Mesenteric fat pad (tissue), 1 donor: Measurements from ENCODE around the gene CTRL. TPM values are rescaled to one million over a fixed set of nuclear protein-coding genes. Genes with fewer than 3 reads are reported as not detected.

Experiments
- DNase-seq: peaks from one replicate; pipeline ENCODE4 v3.0.0-alpha.2; 2020; ENCODE audit warnings: low spot score
- total RNA-seq: library from RNA; stranded (reverse); fragmentation: NEBNext Ultra II Directional; extraction: Animal tissue kit (Norgen Biotek cat#: 25700); gene quantifications from one replicate; pipeline ENCODE4 v1.2.1, GENCODE V29; 2021
- donor health status: DM: yes; HTN: yes; CAD: no.

Gene CTRL
- total RNA-seq, 1 donor from 2014 or later, result 1.3 TPM

DNA sequence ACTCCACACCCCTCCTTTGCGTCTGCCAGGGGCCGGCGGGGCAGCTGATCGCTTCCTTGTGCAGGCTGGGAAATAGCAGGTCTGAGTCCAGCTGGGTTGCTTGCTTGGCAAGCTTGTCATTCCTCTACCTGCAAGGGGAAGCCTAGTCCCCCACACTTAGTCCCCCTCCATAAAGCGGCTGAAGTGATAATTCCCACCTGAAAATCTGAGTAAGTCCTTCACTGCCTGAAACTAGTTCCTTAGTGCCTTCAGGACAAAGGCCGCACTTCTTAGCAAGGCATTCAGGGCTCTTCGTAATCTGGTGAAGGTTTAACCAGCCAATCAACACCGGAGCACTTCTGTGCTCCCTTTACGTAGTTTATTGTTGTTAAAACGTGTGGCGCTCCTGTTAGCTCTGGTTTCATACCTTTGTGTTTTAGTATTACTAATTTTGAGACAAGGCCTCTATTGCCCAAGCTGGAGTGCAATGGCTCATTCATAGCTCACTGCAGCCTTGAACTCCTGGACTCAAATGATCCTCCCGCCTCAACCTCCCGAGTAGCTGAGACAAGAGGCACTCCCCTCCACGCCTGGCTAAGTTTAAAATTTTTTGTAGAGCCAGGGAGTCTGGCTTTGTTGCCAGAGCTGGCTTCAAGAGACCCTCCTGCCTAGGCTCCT lies 37.8 kb downstream of the CTRL start:
- no peak for DNase-seq

DNA sequence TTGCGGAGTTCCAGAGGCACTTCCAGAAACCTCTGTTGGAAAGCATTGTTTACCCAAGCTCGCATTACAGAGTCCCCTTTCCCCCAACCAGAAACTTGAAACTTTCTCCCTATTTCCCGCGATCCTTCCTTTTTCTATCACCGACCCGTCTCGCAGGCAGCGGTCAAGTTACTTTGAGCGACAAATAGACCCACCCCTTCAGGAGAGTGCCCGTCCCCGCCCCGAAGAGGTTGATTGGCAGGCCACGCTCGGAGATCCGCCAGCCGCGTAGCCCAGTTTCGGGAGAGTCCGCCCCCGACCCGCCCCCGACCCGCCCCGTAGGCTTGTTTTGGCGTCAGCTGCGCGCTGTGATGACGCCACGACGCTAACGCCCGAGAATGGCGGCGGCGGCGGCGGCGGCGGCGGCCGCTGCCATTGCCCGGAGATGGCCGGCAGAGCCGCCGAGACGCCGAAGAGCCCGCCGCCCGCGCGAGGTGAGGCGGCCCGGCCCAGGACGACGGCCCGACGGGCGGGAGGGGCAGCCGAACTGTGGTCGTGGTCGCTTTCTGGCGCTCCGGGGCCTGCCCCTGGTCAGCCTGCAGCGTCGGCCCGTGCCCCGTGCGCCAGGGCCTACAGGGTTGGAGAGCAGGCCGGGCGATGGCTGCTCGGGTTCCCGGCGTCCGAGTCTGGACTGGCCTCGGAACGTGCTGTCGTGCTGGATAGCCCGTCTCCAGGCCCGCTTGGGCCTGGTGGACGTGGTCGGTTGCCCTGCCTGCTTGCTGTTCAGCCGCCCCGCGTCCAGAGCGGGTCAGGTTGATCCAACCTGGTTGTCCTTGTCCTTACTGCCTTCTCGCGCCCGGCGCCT lies 38.5 kb downstream of the CTRL start, which contains the start of gene PSKH1:
PSKH1 (plus strand) TSS at position 356 of the 844 bp plus-strand sequence. CDS start 15,496 bp downstream, outside the sequence.
- DNase-seq, result peak; percentile 98

DNA sequence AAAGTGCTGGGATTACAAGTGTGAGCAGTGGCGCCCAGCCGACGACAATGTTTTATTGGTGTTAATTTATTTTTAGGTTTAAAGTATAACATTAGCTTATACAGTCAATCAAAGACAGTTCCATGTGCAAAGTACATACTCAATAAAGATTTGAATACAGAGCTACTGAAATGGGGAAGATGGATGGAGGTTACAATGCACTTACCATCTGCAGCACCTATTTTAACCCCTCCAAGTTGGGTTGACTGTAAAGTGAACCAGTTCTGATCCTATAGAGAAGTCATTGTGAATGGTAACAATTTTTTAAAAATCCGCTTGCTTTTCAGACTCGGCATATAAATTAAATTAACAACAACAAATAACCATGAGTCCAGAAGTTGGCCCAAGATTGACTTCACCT lies 39.3 kb downstream of the CTRL start:
- DNase-seq, result no peak

DNA sequence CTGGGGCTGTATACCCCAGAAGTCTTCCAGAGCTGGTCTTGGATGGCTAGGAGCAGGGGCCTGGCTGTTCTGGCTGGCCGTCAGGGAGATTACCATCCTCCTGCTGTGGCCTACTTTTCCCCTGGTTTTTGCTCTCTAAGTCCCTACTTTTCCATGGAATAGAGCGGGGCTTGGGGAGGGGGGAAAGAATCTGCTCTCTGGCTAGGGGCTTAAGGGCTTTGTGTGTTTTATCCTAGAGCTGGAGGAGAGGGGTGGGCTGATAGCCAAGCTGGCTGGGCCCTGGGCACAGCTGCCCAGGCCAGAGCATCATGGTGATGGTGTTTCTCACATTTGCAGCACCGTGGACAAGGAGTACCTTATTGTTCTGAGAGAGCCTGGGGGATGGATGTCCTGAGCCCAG lies 43.3 kb downstream of the CTRL start:
- no peak for DNase-seq

DNA sequence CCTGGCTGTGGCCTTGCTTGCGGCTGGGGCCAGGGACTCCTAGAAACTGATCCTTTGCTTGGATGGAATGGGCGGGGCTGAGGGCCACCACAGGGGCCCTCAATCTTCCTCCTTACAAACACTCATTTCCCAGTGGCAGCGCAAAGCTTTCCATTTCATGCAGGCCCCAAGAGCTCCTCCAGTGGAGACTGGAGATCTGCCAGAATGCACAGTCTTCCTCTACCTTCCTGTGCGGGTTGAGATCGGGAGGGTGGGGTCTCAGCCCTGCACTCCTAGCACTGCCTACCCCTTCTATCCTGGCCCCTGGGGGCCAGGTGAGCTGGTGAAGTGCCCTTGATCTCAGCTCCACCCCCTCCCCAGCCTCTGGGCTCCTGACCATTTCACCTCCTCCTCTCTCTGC lies 45.3 kb downstream of the CTRL start:
- DNase-seq, result no peak

DNA sequence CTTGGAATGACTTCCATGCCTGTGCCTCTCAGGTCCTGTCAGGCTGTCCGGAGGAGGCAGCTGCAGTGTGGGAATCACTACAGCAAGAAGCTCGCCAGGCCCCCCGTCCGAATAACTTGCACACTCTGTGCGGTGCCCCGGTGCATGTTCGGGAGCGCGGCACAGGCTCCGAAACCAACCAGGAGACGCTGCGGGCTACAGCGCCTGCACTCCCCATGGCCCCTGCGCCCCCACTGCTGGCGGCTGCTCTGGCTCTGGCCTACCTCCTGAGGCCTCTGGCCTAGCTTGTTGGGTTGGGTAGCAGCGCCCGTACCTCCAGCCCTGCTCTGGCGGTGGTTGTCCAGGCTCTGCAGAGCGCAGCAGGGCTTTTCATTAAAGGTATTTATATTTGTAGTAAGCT lies 45.7 kb downstream of the CTRL start:
- DNase-seq, result no peak

DNA sequence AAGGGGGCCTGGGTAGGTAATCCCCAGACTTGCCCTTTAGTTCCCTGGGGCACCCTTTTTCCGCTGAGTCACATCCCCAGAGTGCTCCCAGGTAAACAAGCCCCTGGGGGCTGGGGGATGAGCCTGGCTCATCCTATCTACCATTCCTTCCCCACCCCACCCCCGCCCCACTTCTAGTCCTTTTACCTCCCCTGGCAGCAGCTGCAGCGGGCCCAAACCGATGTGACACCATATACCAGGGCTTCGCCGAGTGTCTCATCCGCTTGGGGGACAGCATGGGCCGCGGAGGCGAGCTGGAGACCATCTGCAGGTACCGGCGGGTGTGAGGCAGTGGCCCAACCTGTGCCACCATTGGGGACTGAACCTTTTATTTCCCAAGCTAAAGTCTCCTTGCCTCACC lies 46.1 kb downstream of the CTRL start:
- DNase-seq, result no peak

DNA sequence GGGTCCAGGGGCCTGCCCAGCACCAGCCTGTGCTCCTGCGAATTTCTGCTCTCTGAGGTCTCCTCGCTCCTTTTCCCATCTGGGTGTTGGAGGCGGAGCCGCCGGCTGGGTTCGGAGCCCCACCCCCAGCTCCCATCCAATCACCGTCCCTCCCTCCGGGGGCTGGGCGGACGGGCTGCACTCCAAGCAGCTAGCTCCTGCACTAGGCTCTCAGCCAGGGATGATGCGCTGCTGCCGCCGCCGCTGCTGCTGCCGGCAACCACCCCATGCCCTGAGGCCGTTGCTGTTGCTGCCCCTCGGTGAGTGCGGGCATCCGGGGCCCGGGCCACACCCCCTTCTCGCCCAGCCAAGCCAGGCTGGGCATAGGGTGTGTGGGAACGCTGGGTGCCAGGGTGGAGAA lies 47.0 kb downstream of the CTRL start, which contains the start of gene NRN1L:
NRN1L (plus strand) TSS at position 202 of the 400 bp plus-strand sequence; CDS start at position 221, 19 bp downstream.
- peak; percentile 93 for DNase-seq

DNA sequence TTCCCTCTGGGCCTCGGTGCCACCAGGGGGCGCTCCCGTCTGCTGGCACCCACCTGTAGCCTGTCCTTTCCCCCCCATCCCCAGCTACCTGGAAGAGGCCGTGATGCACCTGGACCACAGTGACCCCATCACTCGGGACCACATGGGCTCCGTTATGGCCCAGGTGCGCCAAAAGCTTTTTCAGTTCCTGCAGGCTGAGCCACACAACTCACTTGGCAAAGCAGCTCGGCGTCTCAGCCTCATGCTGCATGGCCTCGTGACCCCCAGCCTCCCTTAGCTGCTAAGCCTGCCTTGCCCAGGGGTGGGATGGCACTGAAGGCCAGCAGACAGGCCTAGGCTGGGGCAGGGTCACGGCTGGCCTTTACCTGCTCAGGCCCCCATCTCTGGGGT lies 47.8 kb downstream of the CTRL start:
- no peak for DNase-seq

DNA sequence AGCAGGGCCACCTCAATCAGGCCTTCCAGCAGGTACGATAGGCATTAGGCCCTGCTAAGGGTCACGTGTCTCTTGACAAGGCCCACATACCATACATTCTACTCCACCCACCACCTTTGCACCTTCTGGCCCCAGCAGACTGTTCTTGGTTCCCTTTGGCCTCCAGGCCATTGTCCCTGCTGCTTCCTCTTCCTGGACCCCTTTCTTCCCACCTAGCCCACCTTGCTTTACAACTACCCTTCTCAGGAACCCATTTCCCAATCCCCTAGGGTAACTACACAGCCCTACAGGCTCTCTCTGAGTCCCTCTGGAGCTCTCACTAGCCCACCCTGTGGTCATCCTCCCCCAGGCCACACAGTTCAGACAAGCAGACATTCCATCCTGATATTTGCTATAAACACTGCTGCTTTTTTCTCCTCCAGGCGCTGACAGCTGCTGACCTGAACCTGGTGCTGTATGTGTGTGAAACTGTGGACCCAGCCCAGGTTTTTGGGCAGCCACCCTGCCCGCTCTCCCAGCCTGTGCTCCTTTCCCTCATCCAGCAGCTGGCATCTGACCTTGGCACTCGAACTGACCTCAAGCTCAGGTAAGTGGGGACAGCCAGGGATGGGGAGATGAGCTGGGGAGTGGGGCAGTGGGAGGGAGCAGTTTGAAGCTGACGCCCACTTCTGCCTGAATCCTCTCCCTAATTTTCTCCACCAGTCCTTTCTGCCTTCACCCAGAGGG lies 48.4 kb downstream of the CTRL start:
- DNase-seq, result no peak

DNA sequence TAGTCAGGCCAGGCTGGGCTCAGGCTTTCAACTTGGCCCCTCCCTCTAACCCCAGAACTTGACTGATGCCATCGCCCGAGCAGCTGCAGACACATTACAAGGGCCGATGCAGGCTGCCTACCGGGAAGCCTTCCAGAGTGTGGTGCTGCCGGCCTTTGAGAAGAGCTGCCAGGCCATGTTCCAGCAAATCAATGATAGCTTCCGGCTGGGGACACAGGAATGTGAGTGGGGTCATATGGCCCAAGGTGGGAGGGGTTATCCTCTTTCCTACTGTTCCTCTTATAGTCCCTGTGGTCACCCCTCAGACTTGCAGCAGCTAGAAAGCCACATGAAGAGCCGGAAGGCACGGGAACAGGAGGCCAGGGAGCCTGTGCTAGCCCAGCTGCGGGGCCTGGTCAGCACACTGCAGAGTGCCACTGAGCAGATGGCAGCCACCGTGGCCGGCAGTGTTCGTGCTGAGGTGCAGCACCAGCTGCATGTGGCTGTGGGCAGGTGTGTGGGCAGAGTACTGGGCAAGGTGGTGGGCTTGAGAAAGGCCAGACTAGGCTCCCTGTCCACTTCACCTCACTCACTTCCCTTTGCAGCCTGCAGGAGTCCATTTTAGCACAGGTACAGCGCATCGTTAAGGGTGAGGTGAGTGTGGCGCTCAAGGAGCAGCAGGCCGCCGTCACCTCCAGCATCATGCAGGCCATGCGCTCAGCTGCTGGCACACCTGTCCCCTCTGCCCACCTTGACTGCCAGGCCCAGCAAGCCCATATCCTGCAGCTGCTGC lies 49.1 kb downstream of the CTRL start:
- no peak for DNase-seq

DNA sequence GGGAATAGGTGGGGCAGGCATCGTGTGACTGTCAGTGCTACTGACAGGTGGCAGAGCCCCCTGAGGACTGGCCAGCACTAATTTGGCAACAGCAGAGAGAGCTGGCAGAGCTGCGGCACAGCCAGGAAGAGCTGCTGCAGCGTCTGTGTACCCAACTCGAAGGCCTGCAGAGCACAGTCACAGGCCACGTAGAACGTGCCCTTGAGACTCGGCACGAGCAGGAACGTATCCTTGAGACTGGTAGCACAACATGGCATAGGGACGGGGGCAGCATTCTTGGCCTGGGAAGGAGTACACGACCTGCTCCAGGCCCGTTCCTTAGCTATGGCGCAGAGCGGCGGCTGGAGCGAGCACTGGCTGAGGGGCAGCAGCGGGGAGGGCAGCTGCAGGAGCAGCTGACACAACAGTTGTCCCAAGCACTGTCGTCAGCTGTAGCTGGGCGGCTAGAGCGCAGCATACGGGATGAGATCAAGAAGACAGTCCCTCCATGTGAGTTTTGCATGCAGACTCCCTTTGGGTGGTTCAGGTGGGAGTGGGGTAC lies 50.0 kb downstream of the CTRL start:
- no peak for DNase-seq

DNA sequence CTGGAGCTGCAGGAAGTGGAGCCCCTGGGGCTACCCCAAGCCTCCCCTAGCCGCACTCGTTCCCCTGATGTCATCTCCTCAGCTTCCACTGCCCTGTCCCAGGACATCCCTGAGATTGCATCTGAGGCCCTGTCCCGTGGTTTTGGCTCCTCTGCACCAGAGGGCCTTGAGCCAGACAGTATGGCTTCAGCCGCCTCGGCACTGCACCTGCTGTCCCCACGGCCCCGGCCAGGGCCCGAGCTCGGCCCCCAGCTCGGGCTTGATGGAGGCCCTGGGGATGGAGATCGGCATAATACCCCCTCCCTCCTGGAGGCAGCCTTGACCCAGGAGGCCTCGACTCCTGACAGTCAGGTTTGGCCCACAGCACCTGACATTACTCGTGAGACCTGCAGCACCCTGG lies 51.1 kb downstream of the CTRL start:
- DNase-seq, result no peak

DNA sequence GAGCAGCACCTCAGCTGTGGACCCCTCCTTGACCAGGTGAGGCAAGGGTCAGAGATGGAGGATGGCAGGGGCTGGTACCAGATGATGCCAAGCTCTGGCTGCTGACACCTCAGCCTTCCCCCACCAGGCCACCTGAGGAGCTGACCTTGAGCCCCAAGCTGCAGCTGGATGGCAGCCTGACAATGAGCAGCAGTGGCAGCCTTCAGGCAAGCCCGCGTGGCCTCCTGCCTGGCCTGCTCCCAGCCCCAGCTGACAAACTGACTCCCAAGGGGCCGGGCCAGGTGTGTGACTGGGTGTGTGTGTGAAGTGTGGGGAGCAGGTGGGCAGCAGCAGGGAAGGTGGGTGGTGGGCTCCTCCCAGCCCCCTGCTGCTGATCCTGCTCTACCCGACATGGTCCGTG lies 51.7 kb downstream of the CTRL start:
- DNase-seq, result no peak

Other genes with a start within 250 kb of the CTRL start
- 16.7 TPM for gene GFOD2, start 212.5 kb downstream of the CTRL start, total RNA-seq
- 14.5 TPM for gene RANBP10, start 125.3 kb downstream of the CTRL start, total RNA-seq
- gene TSNAXIP1, start 125.0 kb downstream of the CTRL start, total RNA-seq, result 1.1 TPM
- 21.6 TPM for gene THAP11, start 89.5 kb downstream of the CTRL start, total RNA-seq
- 87.6 TPM for gene NUTF2, start 84.9 kb downstream of the CTRL start, total RNA-seq
- 35.5 TPM for gene CENPT, start 84.2 kb downstream of the CTRL start, total RNA-seq
- gene EDC4, start 58.8 kb downstream of the CTRL start, total RNA-seq, result 41.3 TPM
- gene NRN1L, start 47.0 kb downstream of the CTRL start, total RNA-seq, result not detected
- 28.6 TPM for gene PSKH1, start 38.6 kb downstream of the CTRL start, total RNA-seq
- 53.8 TPM for gene PSMB10, start 5.0 kb upstream of the CTRL start, total RNA-seq
- gene LCAT, start 12.3 kb upstream of the CTRL start, total RNA-seq, result 32.1 TPM
- gene SLC12A4, start 36.8 kb upstream of the CTRL start, total RNA-seq, result 113 TPM
- gene DPEP3, start 48.6 kb upstream of the CTRL start, total RNA-seq, result 0.16 TPM
- gene DPEP2, start 67.6 kb upstream of the CTRL start, total RNA-seq, result 1.5 TPM
- gene DPEP2NB, start 84.0 kb upstream of the CTRL start, total RNA-seq, result not detected
- 7.8 TPM for gene DDX28, start 91.4 kb upstream of the CTRL start, total RNA-seq
- 17.4 TPM for gene DUS2, start 91.4 kb upstream of the CTRL start, total RNA-seq
- 38.2 TPM for gene NFATC3, start 153.5 kb upstream of the CTRL start, total RNA-seq